ENCODE results near the gene GP9.

The GP9 gene

GRCh38 chr3:129014793-129015345 is 45.7 kb upstream of the GP9 start:
- TF ChIP-seq RARB (CRISPR knock-in tag; IDR thresholded peaks at IDR 0.05) (no peak), ZNF70 (CRISPR knock-in tag; IDR thresholded peaks at IDR 0.05) (no peak), SNAI2 (CRISPR knock-in tag; IDR thresholded peaks at IDR 0.05) (no peak), ISL1 (CRISPR knock-in tag; IDR thresholded peaks at IDR 0.05) (no peak), BACH2 (CRISPR knock-in tag; IDR thresholded peaks at IDR 0.05; ENCODE audit: borderline replicate concordance) (no peak), OSR1 (CRISPR knock-in tag; IDR thresholded peaks at IDR 0.05) (no peak), POU6F1 (CRISPR knock-in tag; IDR thresholded peaks at IDR 0.05; ENCODE audit: borderline replicate concordance, low read depth) (no peak), ZFP30 (CRISPR knock-in tag; IDR thresholded peaks at IDR 0.05) (no peak), ZC3H10 (CRISPR knock-in tag; IDR thresholded peaks at IDR 0.05) (no peak), TSHZ2 (CRISPR knock-in tag; IDR thresholded peaks at IDR 0.05) (no peak), TOX (CRISPR knock-in tag; IDR thresholded peaks at IDR 0.05; ENCODE audit: borderline replicate concordance) (no peak), GLIS3 (CRISPR knock-in tag; IDR thresholded peaks at IDR 0.05) (no peak)
- TF ChIP-seq, protein P1, sequence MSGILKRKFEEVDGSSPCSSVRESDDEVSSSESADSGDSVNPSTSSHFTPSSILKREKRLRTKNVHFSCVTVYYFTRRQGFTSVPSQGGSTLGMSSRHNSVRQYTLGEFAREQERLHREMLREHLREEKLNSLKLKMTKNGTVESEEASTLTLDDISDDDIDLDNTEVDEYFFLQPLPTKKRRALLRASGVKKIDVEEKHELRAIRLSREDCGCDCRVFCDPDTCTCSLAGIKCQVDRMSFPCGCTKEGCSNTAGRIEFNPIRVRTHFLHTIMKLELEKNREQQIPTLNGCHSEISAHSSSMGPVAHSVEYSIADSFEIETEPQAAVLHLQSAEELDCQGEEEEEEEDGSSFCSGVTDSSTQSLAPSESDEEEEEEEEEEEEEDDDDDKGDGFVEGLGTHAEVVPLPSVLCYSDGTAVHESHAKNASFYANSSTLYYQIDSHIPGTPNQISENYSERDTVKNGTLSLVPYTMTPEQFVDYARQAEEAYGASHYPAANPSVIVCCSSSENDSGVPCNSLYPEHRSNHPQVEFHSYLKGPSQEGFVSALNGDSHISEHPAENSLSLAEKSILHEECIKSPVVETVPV (CRISPR knock-in tag; IDR thresholded peaks at IDR 0.05), result no peak
- ATAC-seq, result no peak

DNA sequence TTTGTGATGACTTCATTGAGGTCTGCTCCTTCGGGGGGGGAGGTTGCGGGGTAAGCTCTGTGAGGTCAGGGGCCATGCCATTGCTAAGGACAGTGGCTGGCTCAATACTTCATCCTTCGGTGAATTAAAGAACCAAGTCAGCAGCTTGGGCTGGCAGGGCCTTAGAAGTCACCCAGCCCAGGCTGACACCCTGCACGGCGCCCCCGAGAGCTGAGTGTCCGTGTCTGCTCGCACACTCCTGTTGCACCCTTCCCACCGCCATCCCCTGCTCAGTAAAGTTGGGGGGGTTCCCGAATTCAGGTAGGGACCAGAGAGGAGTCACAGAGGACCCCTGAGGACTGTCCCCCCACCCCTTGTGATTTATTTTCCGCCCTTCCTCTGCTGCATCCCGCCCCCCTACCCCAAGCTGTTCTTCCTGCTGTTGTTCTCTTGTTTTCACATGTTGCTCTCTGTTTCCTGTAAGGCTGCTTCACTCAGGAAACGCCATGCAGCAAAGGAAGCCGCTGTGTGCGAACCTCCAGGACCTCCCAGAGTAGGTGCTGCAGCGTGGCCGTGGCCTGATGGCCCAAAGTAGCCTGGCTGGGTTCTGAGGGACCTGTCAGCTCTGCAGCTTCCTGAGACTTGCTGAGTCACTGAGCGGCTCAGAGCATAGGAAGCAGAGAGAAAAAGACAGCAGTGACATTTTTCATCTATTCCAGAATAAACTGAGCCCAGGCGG is 45.0 kb upstream of the GP9 start:
- no peak for ATAC-seq
- TF ChIP-seq TOX (CRISPR knock-in tag; IDR thresholded peaks at IDR 0.05; ENCODE audit: borderline replicate concordance), result no peak
- no peak for TF ChIP-seq ISL1 (CRISPR knock-in tag; IDR thresholded peaks at IDR 0.05)

GRCh38 chr3:129016356-129016719 is 44.2 kb upstream of the GP9 start:
- no peak for ATAC-seq

More at GRCh38 chr3:129016356-129016719, 44.2 kb upstream of the GP9 start:
- no peak for TF ChIP-seq RARB (CRISPR knock-in tag; IDR thresholded peaks at IDR 0.05)
- no peak for TF ChIP-seq ESRRG (CRISPR knock-in tag; IDR thresholded peaks at IDR 0.05)
- no peak for TF ChIP-seq GLIS3 (CRISPR knock-in tag; IDR thresholded peaks at IDR 0.05)
- TF ChIP-seq, protein P2, sequence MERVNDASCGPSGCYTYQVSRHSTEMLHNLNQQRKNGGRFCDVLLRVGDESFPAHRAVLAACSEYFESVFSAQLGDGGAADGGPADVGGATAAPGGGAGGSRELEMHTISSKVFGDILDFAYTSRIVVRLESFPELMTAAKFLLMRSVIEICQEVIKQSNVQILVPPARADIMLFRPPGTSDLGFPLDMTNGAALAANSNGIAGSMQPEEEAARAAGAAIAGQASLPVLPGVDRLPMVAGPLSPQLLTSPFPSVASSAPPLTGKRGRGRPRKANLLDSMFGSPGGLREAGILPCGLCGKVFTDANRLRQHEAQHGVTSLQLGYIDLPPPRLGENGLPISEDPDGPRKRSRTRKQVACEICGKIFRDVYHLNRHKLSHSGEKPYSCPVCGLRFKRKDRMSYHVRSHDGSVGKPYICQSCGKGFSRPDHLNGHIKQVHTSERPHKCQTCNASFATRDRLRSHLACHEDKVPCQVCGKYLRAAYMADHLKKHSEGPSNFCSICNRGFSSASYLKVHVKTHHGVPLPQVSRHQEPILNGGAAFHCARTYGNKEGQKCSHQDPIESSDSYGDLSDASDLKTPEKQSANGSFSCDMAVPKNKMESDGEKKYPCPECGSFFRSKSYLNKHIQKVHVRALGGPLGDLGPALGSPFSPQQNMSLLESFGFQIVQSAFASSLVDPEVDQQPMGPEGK (CRISPR knock-in tag; IDR thresholded peaks at IDR 0.05; ENCODE audit: borderline replicate concordance), result no peak
- no peak for TF ChIP-seq ZNF8 (CRISPR knock-in tag; IDR thresholded peaks at IDR 0.05)
- TF ChIP-seq ZNF70 (CRISPR knock-in tag; IDR thresholded peaks at IDR 0.05), result no peak
- TF ChIP-seq ZFP30 (CRISPR knock-in tag; IDR thresholded peaks at IDR 0.05), result no peak
- TF ChIP-seq, protein P3, sequence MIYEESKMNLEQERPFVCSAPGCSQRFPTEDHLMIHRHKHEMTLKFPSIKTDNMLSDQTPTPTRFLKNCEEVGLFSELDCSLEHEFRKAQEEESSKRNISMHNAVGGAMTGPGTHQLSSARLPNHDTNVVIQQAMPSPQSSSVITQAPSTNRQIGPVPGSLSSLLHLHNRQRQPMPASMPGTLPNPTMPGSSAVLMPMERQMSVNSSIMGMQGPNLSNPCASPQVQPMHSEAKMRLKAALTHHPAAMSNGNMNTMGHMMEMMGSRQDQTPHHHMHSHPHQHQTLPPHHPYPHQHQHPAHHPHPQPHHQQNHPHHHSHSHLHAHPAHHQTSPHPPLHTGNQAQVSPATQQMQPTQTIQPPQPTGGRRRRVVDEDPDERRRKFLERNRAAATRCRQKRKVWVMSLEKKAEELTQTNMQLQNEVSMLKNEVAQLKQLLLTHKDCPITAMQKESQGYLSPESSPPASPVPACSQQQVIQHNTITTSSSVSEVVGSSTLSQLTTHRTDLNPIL (CRISPR knock-in tag; IDR thresholded peaks at IDR 0.05; ENCODE audit: low read depth), result no peak
- no peak for TF ChIP-seq PPARA (CRISPR knock-in tag; IDR thresholded peaks at IDR 0.05; ENCODE audit: borderline replicate concordance)
- TF ChIP-seq ZNF565 (CRISPR knock-in tag; conservative IDR thresholded peaks at IDR 0.05; ENCODE audit: low read depth), result no peak
- TF ChIP-seq TCF4 (CRISPR knock-in tag; IDR thresholded peaks at IDR 0.05; ENCODE audit: borderline replicate concordance), result no peak
- no peak for TF ChIP-seq OSR1 (CRISPR knock-in tag; IDR thresholded peaks at IDR 0.05)
- no peak for TF ChIP-seq ISL1 (CRISPR knock-in tag; IDR thresholded peaks at IDR 0.05)
- TF ChIP-seq, protein P1 (CRISPR knock-in tag; IDR thresholded peaks at IDR 0.05), result no peak
- no peak for TF ChIP-seq ZFP3 (CRISPR knock-in tag; IDR thresholded peaks at IDR 0.05)
- TF ChIP-seq TSHZ2 (CRISPR knock-in tag; IDR thresholded peaks at IDR 0.05), result no peak
- no peak for TF ChIP-seq TOX (CRISPR knock-in tag; IDR thresholded peaks at IDR 0.05; ENCODE audit: borderline replicate concordance)
- TF ChIP-seq ZC3H10 (CRISPR knock-in tag; IDR thresholded peaks at IDR 0.05), result no peak

All from SK-N-SH treated with all-trans-retinoic acid at 6 μM for 48 hours (cell line).